Spleen (tissue), 7 donors: ENCODE measurements around the gene PEAK1.

Experiments used
- CTCF ChIP-seq, 11 experiments: fragments of 200-600 bp in 7 of 11; fragments of 450-650 bp in 4 of 11; sonication (generic) in 4 of 11; IDR thresholded peaks in 8 of 11; conservative IDR thresholded peaks in 3 of 11; 1 replicate in 7 of 11; 2 replicates in 4 of 11; pipeline versions ENCODE4 v1.4.0 to v1.8.0; 2016 to 2021; ENCODE audit warnings: antibody characterized with exemption in 11 of 11, inconsistent platforms in 4 of 11, mild to moderate bottlenecking in 1 of 11
- POLR2A ChIP-seq, 3 donors: fragments of 450-650 bp; IDR thresholded peaks; one replicate each; pipeline ENCODE4 v1.5.1; 2017; ENCODE audit warnings: antibody characterized with exemption in 3 of 3, mild to moderate bottlenecking in 1 of 3
- POLR2AphosphoS5 ChIP-seq, 3 donors: sonication (generic); formaldehyde crosslinking; IDR thresholded peaks; one replicate each; pipeline ENCODE4 v1.5.1; 2017; ENCODE audit warnings: antibody characterized with exemption in 3 of 3
- donor health status: DM: no; HTN: no; CAD: no; lungs with moderate emphysema.
- donor health status: DM: no; HTN: no; CAD: no.
- donor health status: DM: no; HTN: no; CAD: no.

- TF ChIP-seq POLR2AphosphoS5 (IDR thresholded peaks at IDR 0.05) (no peak), CTCF (IDR thresholded peaks at IDR 0.05 in 8 of 11, conservative IDR thresholded peaks at IDR 0.05 in 3 of 11) (no peak), POLR2A (IDR thresholded peaks at IDR 0.05) (no peak)
Observed at GRCh38 chr15:77243716-77244401, 176.0 kb downstream of the PEAK1 start.
